Effector memory CD8-positive, alpha-beta T cell (primary cell): Measurements from ENCODE around the gene STK11.
A peak's percentile ranks its signal among the peaks of the same experiment; 100 is the strongest.

Source experiments
- ATAC-seq: fragments of 150-1000 bp; cut with Tn5 transposase; replicated peaks from 2 replicates; pipeline ENCODE4 v1.10.0; 2021; ENCODE audit warnings: mild to moderate bottlenecking, moderate library complexity
- DNase-seq, 3 experiments: peaks; one replicate each; pipeline ENCODE4 v3.0.0; 2021
- H3K27ac Mint-ChIP-seq, 2 donors: one replicate each; pipeline ENCODE4 v1.8.0; 2022; ENCODE audit warnings: mild to moderate bottlenecking in 2 of 2, mixed read lengths in 2 of 2, moderate library complexity in 2 of 2
- H3K27me3 Mint-ChIP-seq, 2 donors: one replicate each; pipeline ENCODE4 v1.8.0; 2022; ENCODE audit warnings: mixed read lengths in 2 of 2
- H3K36me3 Mint-ChIP-seq: one replicate; pipeline ENCODE4 v1.8.0; 2022; ENCODE audit warnings: mild to moderate bottlenecking, moderate library complexity, mixed read lengths; ENCODE audit not compliant: insufficient read depth
- H3K4me1 Mint-ChIP-seq, 2 donors: one replicate each; pipeline ENCODE4 v1.8.0; 2022; ENCODE audit warnings: low read depth in 2 of 2, mixed read lengths in 2 of 2
- H3K4me3 Mint-ChIP-seq, 2 donors: one replicate each; pipeline ENCODE4 v1.8.0; 2022; ENCODE audit warnings: mild to moderate bottlenecking in 2 of 2, mixed read lengths in 2 of 2, moderate library complexity in 2 of 2
- H3K9me3 Mint-ChIP-seq, 2 donors: one replicate each; pipeline ENCODE4 v1.8.0; 2022; ENCODE audit warnings: mixed read lengths in 2 of 2

The STK11 gene

GRCh38 chr19:1248139-1248785, 42.7 kb downstream of the STK11 start, which contains the start of gene MIDN:
MIDN (plus strand) TSS chr19:1248583; CDS start chr19:1250297, 1,714 bp downstream.
- Mint-ChIP-seq H3K27ac (peak within 1 kb of the TSS; percentile 73 to 75), H3K9me3 (no peaks in the 10 kb centered on the region), H3K27me3 (no peaks in the 10 kb centered on the region), H3K4me1 (peaks cover 4 to 13% of the 10 kb centered on the region in 2 donors), H3K4me3 (peak within 1 kb of the TSS; percentile 79 to 91), H3K36me3 (peaks cover 50% of the 10 kb centered on the region)
- DNase-seq = peak; percentile 62 to 77 (median 62)
- ATAC-seq = peak; percentile 7

DNA sequence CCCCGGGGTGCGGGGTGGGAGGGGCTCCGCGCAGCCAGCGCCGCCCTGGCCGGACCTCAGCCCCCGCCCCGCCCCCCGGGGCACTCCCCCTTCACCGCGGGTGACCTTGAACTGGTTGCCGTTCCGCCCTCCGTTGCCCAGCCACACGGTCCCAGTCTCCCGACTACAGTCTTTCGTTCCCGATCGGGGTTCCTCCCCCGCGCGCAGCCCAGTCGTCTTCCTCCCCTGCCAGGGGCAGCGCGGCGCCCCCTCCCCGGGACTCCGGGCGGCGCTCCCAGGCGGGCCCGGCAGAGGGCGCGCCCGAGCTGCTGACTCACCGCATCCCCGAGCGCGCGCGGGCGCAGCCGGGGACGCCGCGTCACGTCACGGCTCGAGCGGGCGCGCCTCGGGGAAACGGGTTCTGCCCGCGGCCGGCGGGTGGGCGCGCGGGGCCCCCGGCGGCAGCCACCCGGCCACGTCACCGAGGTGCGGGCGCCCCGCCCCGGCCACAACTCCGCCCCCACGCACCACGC, 43.3 kb downstream of the STK11 start:
- peak; percentile 41 for ATAC-seq
- Mint-ChIP-seq H3K4me1 (peaks cover 8 to 16% of the 10 kb centered on the region in 2 donors), H3K27me3 (no peaks in the 10 kb centered on the region), H3K9me3 (no peaks in the 10 kb centered on the region), H3K27ac (peak overlapping the region; percentile 53 to 73), H3K36me3 (peaks cover 56% of the 10 kb centered on the region), H3K4me3 (peak overlapping the region; percentile 65 to 79)
- DNase-seq = peak; percentile 84 to 89 (median 85)

DNA sequence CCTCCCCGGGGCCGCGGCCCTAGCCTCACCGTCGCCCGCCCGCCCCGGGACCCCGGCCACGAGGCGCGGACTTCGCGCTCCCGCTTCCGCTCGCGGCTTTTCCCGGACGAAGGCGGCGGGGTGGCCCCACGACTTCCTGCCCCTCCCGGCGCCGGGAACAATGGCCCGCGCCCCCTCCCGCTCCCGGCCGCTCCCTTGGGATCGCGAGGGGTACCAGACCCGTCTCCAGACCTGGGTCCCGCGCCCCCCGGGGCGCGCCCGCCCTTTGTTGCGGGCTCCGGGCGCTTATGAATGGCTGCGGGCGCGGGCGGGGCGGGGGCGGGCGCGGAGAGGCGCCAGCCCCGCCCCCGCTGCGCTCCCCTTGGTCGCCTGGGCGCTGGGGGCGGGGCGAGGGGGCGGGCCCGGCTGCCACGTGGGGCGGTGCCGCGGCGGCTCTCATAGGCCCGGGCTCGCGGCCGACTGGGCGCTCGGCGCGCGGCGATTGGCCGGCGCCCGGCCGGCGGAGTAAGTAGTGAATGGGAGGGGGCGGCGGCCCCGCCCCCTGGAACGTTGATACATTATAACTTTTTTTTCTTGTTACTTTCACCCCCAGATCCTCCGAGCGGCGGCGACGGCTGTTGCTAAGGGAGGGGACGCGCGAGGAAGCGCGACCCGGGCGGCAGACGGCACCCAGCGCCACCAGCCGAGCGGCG, 43.9 kb downstream of the STK11 start:
- peaks cover 62% of the 10 kb centered on the region for H3K36me3 Mint-ChIP-seq
- peak overlapping the region; percentile 79 to 91 for H3K4me3 Mint-ChIP-seq
- DNase-seq (peak; percentile 82 to 88 (median 87)), ATAC-seq (peak; percentile 54)
- H3K27ac Mint-ChIP-seq = peak overlapping the region; percentile 73 to 75
- H3K27me3 Mint-ChIP-seq = no peaks in the 10 kb centered on the region
- peaks cover 8 to 16% of the 10 kb centered on the region in 2 donors for H3K4me1 Mint-ChIP-seq
- no peaks in the 10 kb centered on the region for H3K9me3 Mint-ChIP-seq

DNA sequence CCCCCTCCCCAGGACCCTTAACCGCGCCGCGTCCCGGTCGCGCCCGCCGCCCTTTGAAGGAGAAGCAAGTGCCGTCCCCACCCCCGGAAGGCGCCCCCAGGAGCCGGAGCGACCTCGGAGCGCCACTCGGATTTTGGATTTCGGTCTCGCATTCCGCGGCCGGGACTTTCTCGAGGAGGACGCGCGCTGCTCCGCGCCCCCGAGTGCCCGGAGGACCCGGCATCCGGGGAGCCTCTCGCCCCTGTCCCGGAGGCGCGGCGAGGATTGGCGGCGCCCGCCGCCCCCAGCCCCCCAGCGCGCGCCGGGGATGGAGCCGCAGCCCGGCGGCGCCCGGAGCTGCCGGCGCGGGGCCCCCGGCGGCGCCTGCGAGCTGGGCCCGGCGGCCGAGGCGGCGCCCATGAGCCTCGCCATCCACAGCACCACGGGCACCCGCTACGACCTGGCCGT, 44.4 kb downstream of the STK11 start:
- Mint-ChIP-seq H3K27ac (peak overlapping the region; percentile 73 to 75), H3K4me1 (peaks cover 5 to 16% of the 10 kb centered on the region in 2 donors), H3K36me3 (peaks cover 63% of the 10 kb centered on the region), H3K9me3 (no peaks in the 10 kb centered on the region), H3K27me3 (no peaks in the 10 kb centered on the region), H3K4me3 (peak overlapping the region; percentile 91 to 95)
- DNase-seq = no peak
- no peak for ATAC-seq

DNA sequence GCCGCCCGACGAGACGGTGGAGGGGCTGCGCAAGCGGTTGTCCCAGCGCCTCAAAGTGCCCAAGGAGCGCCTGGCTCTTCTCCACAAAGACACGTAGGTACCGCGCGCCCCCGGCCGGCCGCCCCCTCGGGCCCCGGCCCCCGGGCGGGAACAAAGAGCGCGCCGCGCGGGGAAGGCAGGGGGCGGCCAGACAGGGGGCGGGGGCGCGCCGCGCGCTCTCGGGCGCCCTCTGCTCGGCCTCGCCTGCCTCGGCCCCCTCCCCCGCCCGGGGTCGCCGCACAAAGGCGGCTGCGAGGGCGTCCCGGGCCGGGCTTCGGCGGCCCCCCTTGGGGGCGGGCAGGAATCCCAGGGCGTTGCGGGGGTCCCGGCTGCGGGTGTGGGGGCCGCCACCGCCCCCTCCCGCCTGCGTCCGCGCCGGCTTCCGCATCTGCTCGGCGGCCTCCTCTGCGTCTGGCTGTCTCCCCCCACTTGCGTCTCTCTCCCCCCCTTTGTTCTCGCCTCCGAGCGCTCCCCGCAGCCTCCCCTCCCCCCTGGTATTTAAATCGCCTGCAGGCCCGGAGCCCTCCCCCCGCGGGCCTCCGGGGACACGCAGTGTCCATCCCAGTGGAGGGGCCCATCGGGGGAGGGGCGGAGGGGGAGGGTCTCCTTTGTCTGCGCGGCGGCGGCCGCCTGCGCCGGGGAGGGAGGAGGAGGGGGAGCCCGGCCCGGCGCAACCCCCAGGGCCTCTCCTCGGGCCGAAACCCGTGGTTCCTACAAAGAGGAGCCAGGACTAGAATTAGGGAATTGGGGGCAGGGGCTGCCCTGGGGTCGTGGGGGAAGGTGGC, 45.1 kb downstream of the STK11 start:
- Mint-ChIP-seq H3K4me1 (peaks cover 5 to 17% of the 10 kb centered on the region in 2 donors), H3K9me3 (no peaks in the 10 kb centered on the region), H3K36me3 (peaks cover 69% of the 10 kb centered on the region), H3K27me3 (no peaks in the 10 kb centered on the region), H3K4me3 (peak overlapping the region; percentile 91 to 95), H3K27ac (peak overlapping the region; percentile 95 to 97)
- ATAC-seq (no peak), DNase-seq (peak; percentile 61 to 65 (median 61))

DNA sequence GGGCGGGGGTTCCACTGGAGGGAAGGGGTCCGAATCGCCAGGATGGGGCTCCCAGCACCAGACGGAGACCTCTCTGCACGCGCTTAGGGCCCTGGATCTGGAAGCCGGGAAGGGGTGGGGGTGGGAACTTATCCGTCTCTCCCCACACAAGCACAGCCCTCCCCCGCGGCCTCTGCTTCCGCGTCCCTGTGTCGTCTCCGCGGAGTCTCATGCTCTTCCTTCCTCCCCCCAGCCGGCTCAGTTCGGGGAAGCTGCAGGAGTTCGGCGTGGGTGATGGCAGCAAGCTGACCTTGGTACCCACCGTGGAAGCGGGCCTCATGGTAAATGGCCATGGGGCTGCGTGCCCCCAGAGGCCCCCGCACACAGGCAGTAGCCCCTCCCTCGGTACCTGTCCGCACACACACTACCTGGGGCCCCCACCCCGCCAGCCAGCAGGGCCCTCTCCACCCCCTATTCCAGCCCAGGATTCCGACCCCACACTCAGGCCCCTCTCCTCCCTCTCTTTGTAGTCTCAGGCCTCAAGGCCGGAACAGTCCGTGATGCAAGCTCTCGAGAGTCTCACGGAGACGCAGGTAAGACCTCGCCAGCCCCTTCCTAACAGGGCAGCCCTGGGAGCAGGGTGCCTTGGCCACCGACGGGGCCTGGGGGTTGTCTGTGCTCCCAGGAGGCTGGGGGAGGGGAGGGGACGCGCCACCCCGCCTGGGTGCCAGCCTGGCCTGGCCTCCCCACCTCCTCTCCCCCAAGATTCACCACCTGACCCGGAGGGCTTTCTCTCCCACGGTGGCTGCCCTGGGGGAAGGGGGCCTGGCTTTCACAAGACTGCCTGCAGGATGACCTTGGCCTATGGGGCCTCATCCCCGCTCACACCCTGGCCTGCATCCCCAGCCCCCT, 46.0 kb downstream of the STK11 start:
- no peaks in the 10 kb centered on the region for H3K27me3 Mint-ChIP-seq
- H3K4me1 Mint-ChIP-seq = peaks cover 5 to 17% of the 10 kb centered on the region in 2 donors
- peak overlapping the region; percentile 95 to 97 for H3K27ac Mint-ChIP-seq
- no peaks in the 10 kb centered on the region for H3K9me3 Mint-ChIP-seq
- ATAC-seq (no peak), DNase-seq (peak; percentile 48 to 56 (median 51))
- peaks cover 76% of the 10 kb centered on the region for H3K36me3 Mint-ChIP-seq
- H3K4me3 Mint-ChIP-seq = peak overlapping the region; percentile 91 to 95

DNA sequence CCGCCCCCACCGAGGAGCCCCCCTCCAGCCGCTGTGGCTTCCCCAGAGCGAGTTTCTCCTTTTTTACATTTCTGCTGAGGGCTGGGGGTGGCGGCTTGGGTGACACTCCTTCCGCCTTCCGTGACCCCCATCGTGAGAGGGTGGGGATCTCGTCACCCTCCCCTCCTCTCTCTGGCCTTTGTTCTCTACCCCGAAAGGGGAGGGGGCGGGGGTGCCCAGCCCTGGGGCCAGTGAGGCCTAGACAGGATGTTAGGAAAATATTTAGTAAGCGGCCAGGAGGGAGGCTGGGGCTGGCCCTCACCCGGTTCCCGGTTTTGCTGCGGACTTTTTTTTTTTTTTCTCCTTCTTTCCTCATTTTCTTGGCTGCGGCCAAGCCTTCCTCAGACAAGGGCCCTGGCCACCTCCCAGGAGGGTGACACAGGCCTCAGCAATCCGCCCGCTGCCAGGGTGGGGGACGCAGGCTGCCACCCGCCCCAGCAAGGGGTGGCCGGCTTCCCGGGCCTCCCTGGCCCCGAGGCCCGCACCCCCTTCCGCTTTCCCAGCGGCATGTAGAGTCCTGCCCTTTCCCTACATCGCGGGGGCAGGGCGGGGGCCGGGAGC, 46.7 kb downstream of the STK11 start:
- no peaks in the 10 kb centered on the region for H3K9me3 Mint-ChIP-seq
- peak; percentile 19 for ATAC-seq
- peaks cover 5 to 18% of the 10 kb centered on the region in 2 donors for H3K4me1 Mint-ChIP-seq
- no peaks in the 10 kb centered on the region for H3K27me3 Mint-ChIP-seq
- peak overlapping the region; percentile 91 to 95 for H3K4me3 Mint-ChIP-seq
- H3K36me3 Mint-ChIP-seq = peaks cover 76% of the 10 kb centered on the region
- DNase-seq = peak; percentile 65 to 67 (median 66)
- H3K27ac Mint-ChIP-seq = peak overlapping the region; percentile 95 to 97

GRCh38 chr19:1252821-1253513, 47.4 kb downstream of the STK11 start:
- DNase-seq (peak; percentile 75 to 78 (median 78)), ATAC-seq (peak; percentile 26)
- H3K9me3 Mint-ChIP-seq = no peaks in the 10 kb centered on the region

DNA sequence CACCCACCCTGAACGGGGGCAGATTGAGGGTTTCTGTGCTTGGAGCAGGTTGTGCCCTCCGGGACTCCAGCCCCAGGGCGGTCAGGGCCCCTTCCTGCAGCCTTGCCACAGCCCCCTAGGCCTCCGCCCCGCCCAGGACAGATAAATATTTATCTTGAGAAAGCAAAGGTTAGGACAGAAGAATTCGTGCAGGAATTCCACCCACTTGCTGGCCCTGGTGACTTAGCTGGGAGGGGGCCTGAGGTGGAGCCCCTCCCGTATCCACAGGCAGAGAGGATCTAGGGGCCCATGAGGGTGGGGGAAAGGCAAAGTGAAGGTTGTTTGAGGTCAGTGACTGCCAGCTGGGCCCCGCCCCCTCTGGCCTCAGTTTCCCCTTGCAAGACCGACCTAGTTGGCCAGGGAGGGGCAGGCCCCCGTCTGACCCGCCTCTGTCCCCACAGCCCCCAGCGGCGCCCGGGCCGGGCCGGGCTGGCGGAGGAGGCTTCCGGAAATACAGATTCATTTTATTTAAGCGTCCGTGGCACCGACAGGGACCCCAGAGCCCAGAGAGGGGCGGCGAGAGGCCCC, 48.0 kb downstream of the STK11 start:
- DNase-seq (no peak), ATAC-seq (no peak)
- Mint-ChIP-seq H3K9me3 (no peaks in the 10 kb centered on the region), H3K27me3 (no peaks in the 10 kb centered on the region), H3K4me3 (peak overlapping the region; percentile 91 to 95), H3K4me1 (peaks cover 14 to 24% of the 10 kb centered on the region in 2 donors), H3K36me3 (peaks cover 87% of the 10 kb centered on the region), H3K27ac (peak overlapping the region; percentile 95 to 97)

More at GRCh38 chr19:1252821-1253513, 47.4 kb downstream of the STK11 start:
- H3K27me3 Mint-ChIP-seq = no peaks in the 10 kb centered on the region
- peak overlapping the region; percentile 91 to 95 for H3K4me3 Mint-ChIP-seq
- H3K27ac Mint-ChIP-seq = peak overlapping the region; percentile 95 to 97
- peaks cover 81% of the 10 kb centered on the region for H3K36me3 Mint-ChIP-seq
- peaks cover 12 to 23% of the 10 kb centered on the region in 2 donors for H3K4me1 Mint-ChIP-seq

DNA sequence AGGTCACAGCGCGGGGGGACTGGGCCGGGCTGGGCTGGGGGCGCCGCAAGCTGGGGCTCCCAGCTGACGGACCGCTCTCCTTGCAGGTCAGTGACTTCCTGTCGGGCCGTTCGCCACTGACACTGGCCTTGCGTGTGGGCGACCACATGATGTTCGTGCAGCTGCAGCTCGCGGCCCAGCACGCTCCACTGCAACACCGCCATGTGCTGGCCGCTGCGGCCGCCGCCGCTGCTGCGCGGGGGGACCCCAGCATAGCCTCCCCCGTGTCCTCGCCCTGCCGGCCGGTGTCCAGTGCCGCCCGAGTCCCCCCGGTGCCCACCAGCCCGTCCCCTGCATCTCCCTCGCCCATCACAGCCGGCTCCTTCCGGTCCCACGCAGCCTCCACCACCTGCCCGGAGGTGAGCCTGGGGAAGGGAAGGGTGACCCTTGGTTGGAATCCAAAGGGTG, 48.5 kb downstream of the STK11 start:
- H3K4me3 Mint-ChIP-seq = peak overlapping the region; percentile 44 to 91
- peaks cover 19 to 26% of the 10 kb centered on the region in 2 donors for H3K4me1 Mint-ChIP-seq

GRCh38 chr19:1254530-1255185, 49.1 kb downstream of the STK11 start:
- DNase-seq = no peak
- peak overlapping the region; percentile 44 to 91 for H3K4me3 Mint-ChIP-seq
- peak overlapping the region; percentile 19 to 90 for H3K27ac Mint-ChIP-seq
- H3K27me3 Mint-ChIP-seq = no peaks in the 10 kb centered on the region
- no peaks in the 10 kb centered on the region for H3K9me3 Mint-ChIP-seq
- H3K36me3 Mint-ChIP-seq = peaks cover 96% of the 10 kb centered on the region
- ATAC-seq = no peak
- peaks cover 23 to 31% of the 10 kb centered on the region in 2 donors for H3K4me1 Mint-ChIP-seq

More for the DNA sequence above, 48.5 kb downstream of the STK11 start:
- Mint-ChIP-seq H3K27ac (no peak overlapping the region), H3K27me3 (no peaks in the 10 kb centered on the region), H3K36me3 (peaks cover 92% of the 10 kb centered on the region), H3K9me3 (no peaks in the 10 kb centered on the region)
- ATAC-seq (no peak), DNase-seq (no peak)
